Activated B cell treated with CpG ODN at 0.5 μM for 24 hours (primary cell): ENCODE data around the gene SLAMF9. TPM values are rescaled to one million over a fixed set of nuclear protein-coding genes. Genes with fewer than 3 reads are reported as not detected.
"Not testable (repeated sequence)": the region's sequence is repeated elsewhere in the genome, so short reads cannot be mapped to it uniquely, and the experiment has no call there.

ENCODE experiments used
- ATAC-seq: fragments of 200-7000 bp; cut with Tn5 transposase; one replicate; pipeline ENCODE4 v1.10.0; 2021; ENCODE audit warnings: low read depth, mild to moderate bottlenecking, moderate library complexity
- CTCF ChIA-PET: fragments of 350-600 bp; sonication (Branson Sonifier 250); formaldehyde crosslinking; loops from one replicate; lab custom pipeline; 2021; ENCODE audit warnings: antibody characterized with exemption; lab: Charles Lee
- POLR2A ChIA-PET: fragments of 350-600 bp; sonication (Branson Sonifier 250); formaldehyde crosslinking; loops from one replicate; lab custom pipeline; 2021; ENCODE audit warnings: antibody characterized with exemption; lab: Charles Lee
- DNase-seq: peaks from one replicate; pipeline ENCODE4 v3.0.0; 2022
- H3K27ac Mint-ChIP-seq: one replicate; pipeline ENCODE4 v1.8.0; 2020; ENCODE audit warnings: mixed read lengths
- H3K27me3 Mint-ChIP-seq: one replicate; pipeline ENCODE4 v1.8.0; 2021; ENCODE audit warnings: mixed read lengths
- H3K36me3 Mint-ChIP-seq: one replicate; pipeline ENCODE4 v1.8.0; 2021; ENCODE audit warnings: low read depth, mixed read lengths
- H3K4me1 Mint-ChIP-seq: one replicate; pipeline ENCODE4 v1.8.0; 2021; ENCODE audit warnings: mixed read lengths
- H3K4me3 Mint-ChIP-seq: one replicate; pipeline ENCODE4 v1.8.0; 2020; ENCODE audit warnings: mild to moderate bottlenecking, mixed read lengths
- H3K9me3 Mint-ChIP-seq: one replicate; pipeline ENCODE4 v1.8.0; 2020; ENCODE audit warnings: mixed read lengths
- CTCF ChIP-seq: fragments of 200-600 bp; IDR thresholded peaks from one replicate; pipeline ENCODE4 v1.8.0; 2022; ENCODE audit warnings: antibody characterized with exemption, mild to moderate bottlenecking
- intact Hi-C: fragments of 100-400 bp; cut with micrococcal nuclease; formaldehyde crosslinking; loops from one replicate; pipeline ENCODE4 v1.15.1; 2024
- total RNA-seq: library from RNA; stranded (reverse); gene quantifications from 2 replicates; pipeline ENCODE4 v1.2.3, GENCODE V29; 2022

Gene SLAMF9
- total RNA-seq, 1 donor from 2014 or later = not detected

- H3K4me1 Mint-ChIP-seq = peaks cover 36% of the 10 kb centered on the region
- CTCF ChIA-PET = interaction anchor here (1.0 to 1.9 kb wide), 3 partner anchors 15 to 110 kb away, joined by 3 to 5 read pairs (median 3); no protein-coding TSS in a partner anchor
Measured at GRCh38 chr1:159908031-159908940, 45.8 kb downstream of the SLAMF9 start.

DNA sequence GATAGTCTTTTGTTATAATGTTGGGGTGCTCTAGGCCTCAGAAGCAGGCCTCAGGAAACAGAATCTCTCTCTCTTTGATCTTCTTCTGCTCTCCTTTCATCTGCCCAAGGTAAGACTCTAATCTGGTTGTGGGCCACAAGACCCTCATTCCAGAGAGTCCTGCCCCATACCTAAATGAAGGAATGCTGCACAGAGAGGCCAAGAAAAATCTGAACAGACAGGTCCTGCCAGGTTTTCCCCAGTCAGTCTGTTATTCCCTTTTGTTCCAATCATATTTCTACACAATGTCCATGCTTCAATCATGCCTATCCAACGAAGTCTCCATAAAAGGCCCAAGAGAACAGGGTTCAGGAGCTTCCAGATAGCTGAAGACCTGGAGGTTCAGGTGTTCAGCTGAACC, 47.1 kb downstream of the SLAMF9 start:
- DNase-seq (no peak), ATAC-seq (no peak)
- Mint-ChIP-seq H3K27me3 (no peaks in the 10 kb centered on the region), H3K9me3 (no peaks in the 10 kb centered on the region), H3K4me3 (no peak overlapping the region), H3K4me1 (peaks cover 23% of the 10 kb centered on the region), H3K27ac (no peak overlapping the region), H3K36me3 (no peaks in the 10 kb centered on the region)
- no peak for TF ChIP-seq CTCF
- intact Hi-C loops = no loop called here
- ChIA-PET CTCF (interaction anchor here (1.4 to 1.9 kb wide), 2 partner anchors 15 to 108 kb away, joined by 3 to 5 read pairs; no protein-coding TSS in a partner anchor), POLR2A (no interaction called here)

More at GRCh38 chr1:159908031-159908940, 45.8 kb downstream of the SLAMF9 start:
- H3K36me3 Mint-ChIP-seq = no peaks in the 10 kb centered on the region
- DNase-seq (no peak), ATAC-seq (no peak)
- no peaks in the 10 kb centered on the region for H3K27me3 Mint-ChIP-seq
- peak overlapping the region; percentile 31 for H3K27ac Mint-ChIP-seq
- TF ChIP-seq CTCF = no peak
- no peak overlapping the region for H3K4me3 Mint-ChIP-seq
- POLR2A ChIA-PET = no interaction called here
- intact Hi-C loops = no loop called here
- H3K9me3 Mint-ChIP-seq = no peaks in the 10 kb centered on the region

DNA sequence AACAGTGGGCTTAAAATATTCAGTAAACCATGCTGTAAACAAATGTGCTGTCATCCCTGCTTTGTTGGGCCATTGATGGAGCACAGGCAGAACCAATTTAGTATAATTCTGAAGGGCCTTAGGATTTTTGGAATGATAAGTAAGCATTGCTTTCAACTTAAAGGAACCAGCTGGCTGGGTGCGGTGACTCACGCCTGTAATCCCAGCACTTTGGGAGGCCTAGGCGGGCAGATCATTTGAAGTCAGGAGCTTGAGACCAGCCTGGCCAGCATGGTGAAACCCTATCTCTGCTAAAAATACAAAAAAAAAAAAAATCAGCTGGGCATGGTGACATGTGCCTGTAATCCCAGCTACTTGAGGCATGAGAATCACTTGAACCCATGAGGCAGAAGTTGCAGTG, 50.0 kb downstream of the SLAMF9 start:
- H3K4me3 Mint-ChIP-seq, H3K9me3 Mint-ChIP-seq, H3K36me3 Mint-ChIP-seq, POLR2A ChIA-PET, CTCF ChIA-PET, H3K27me3 Mint-ChIP-seq, DNase-seq, H3K27ac Mint-ChIP-seq, H3K4me1 Mint-ChIP-seq, ATAC-seq, intact Hi-C loops: not testable (repeated sequence)

DNA sequence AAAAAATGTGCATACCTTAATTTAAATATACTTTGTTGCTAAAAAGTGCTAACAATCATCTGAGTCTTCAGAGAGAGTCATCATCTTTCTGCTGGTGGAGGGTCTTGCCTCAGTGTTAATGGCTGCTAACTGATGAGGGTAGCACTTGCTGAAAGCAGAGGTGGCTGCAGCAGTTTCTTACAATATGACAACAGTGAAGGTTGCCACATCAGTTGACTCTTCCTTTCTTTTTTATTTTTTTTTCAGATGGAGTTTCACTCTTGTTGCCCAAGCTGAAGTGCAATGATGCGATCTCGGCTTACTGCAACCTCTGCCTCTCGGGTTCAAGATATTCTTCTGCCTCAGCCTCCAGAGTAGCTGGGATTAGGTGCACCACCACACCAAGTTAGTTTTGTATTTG, 51.5 kb downstream of the SLAMF9 start:
- CTCF ChIA-PET = no interaction called here
- TF ChIP-seq CTCF = no peak
- Mint-ChIP-seq H3K4me1 (peaks cover 10% of the 10 kb centered on the region), H3K27me3 (no peaks in the 10 kb centered on the region), H3K27ac (no peak overlapping the region), H3K36me3 (no peaks in the 10 kb centered on the region), H3K4me3 (no peak overlapping the region), H3K9me3 (no peaks in the 10 kb centered on the region)
- POLR2A ChIA-PET = no interaction called here
- intact Hi-C loops = no loop called here
- no peak for ATAC-seq
- DNase-seq = no peak

Other genes starting within 250 kb of the SLAMF9 start
- gene CRP, start 239.6 kb downstream of the SLAMF9 start, total RNA-seq = not detected in 2 replicates
- gene DUSP23, start 173.3 kb downstream of the SLAMF9 start, total RNA-seq = 15.5 and 15.7 TPM in 2 replicates
- gene FCRL6, start 151.9 kb downstream of the SLAMF9 start, total RNA-seq = not detected in 2 replicates
- 0.27 TPM in 2 replicates for gene SLAMF8, start 127.4 kb downstream of the SLAMF9 start, total RNA-seq
- gene VSIG8, start 91.6 kb downstream of the SLAMF9 start, total RNA-seq = not detected in 2 replicates
- gene CFAP45, start 54.1 kb downstream of the SLAMF9 start, total RNA-seq = 1.2 and 1.8 TPM in 2 replicates
- gene TAGLN2, start 28.7 kb downstream of the SLAMF9 start, total RNA-seq = 327 and 364 TPM in 2 replicates
- not detected in 2 replicates for gene IGSF9, start 8.6 kb downstream of the SLAMF9 start, total RNA-seq
- gene PIGM, start 77.8 kb upstream of the SLAMF9 start, total RNA-seq = 4.5 and 5.3 TPM in 2 replicates
- not detected in 2 replicates for gene KCNJ10, start 115.9 kb upstream of the SLAMF9 start, total RNA-seq
- gene KCNJ9, start 127.3 kb upstream of the SLAMF9 start, total RNA-seq = not detected in 2 replicates
- gene IGSF8, start 144.4 kb upstream of the SLAMF9 start, total RNA-seq = 25.4 and 27.9 TPM in 2 replicates
- gene ATP1A2, start 161.5 kb upstream of the SLAMF9 start, total RNA-seq = not detected in 2 replicates
- gene ATP1A4, start 197.4 kb upstream of the SLAMF9 start, total RNA-seq = not detected in 2 replicates
- gene CASQ1, start 236.3 kb upstream of the SLAMF9 start, total RNA-seq = not detected in 2 replicates